Fibroblast of lung (primary cell): Measurements from ENCODE around the gene CRAMP1.

Source experiments
- EZH2 ChIP-seq: IDR thresholded peaks from 2 replicates; pipeline ENCODE4 v1.5.1; 2012; ENCODE audit warnings: low read length, control low read depth, mild to moderate bottlenecking; ENCODE audit errors: missing control alignments
- TF ChIP-seq, protein P1 (sequence below), 2 donors: IDR thresholded peaks in 1 of 2; conservative IDR thresholded peaks in 1 of 2; 1 replicate in 1 of 2; 2 replicates in 1 of 2; pipeline ENCODE4 v1.5.1; 2011 to 2012; ENCODE audit warnings: low read length in 2 of 2, control low read depth in 1 of 2, inconsistent platforms in 1 of 2, low read depth in 1 of 2, mild to moderate bottlenecking in 1 of 2

- TF ChIP-seq, protein P1, sequence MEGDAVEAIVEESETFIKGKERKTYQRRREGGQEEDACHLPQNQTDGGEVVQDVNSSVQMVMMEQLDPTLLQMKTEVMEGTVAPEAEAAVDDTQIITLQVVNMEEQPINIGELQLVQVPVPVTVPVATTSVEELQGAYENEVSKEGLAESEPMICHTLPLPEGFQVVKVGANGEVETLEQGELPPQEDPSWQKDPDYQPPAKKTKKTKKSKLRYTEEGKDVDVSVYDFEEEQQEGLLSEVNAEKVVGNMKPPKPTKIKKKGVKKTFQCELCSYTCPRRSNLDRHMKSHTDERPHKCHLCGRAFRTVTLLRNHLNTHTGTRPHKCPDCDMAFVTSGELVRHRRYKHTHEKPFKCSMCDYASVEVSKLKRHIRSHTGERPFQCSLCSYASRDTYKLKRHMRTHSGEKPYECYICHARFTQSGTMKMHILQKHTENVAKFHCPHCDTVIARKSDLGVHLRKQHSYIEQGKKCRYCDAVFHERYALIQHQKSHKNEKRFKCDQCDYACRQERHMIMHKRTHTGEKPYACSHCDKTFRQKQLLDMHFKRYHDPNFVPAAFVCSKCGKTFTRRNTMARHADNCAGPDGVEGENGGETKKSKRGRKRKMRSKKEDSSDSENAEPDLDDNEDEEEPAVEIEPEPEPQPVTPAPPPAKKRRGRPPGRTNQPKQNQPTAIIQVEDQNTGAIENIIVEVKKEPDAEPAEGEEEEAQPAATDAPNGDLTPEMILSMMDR (conservative IDR thresholded peaks at IDR 0.05 in 1 of 2, IDR thresholded peaks at IDR 0.05 in 1 of 2; ENCODE audit: low read depth in 1 of 2, low read length in 2 of 2) = no peak
- TF ChIP-seq EZH2 = no peak
These were observed 89.2 kb downstream of the CRAMP1 start for GRCh38 chr16:1701216-1701878.
